Progenitor cell of endocrine pancreas (in vitro differentiated cells): ENCODE results near the gene ITM2C. TPM values are rescaled to one million over a fixed set of nuclear protein-coding genes. Genes with fewer than 3 reads are reported as not detected.

Experiments
- DNase-seq: peaks from one replicate; pipeline ENCODE4 v3.0.0; 2021; ENCODE audit warnings: low spot score; ENCODE audit not compliant: unreplicated experiment
- H3K27ac Mint-ChIP-seq: 2 replicates; pipeline ENCODE4 v1.8.0; 2021; ENCODE audit warnings: mild to moderate bottlenecking, moderate library complexity, mixed read lengths
- H3K27me3 Mint-ChIP-seq: 2 replicates; pipeline ENCODE4 v1.8.0; 2021; ENCODE audit warnings: mixed read lengths
- H3K36me3 Mint-ChIP-seq: 2 replicates; pipeline ENCODE4 v1.8.0; 2022; ENCODE audit warnings: mixed read lengths; ENCODE audit not compliant: insufficient read depth
- H3K4me1 Mint-ChIP-seq: 2 replicates; pipeline ENCODE4 v1.8.0; 2021; ENCODE audit warnings: low read depth, mixed read lengths
- H3K4me3 Mint-ChIP-seq: 2 replicates; pipeline ENCODE4 v1.8.0; 2021; ENCODE audit warnings: low read depth, mild to moderate bottlenecking, moderate library complexity, mixed read lengths
- H3K9me3 Mint-ChIP-seq: 2 replicates; pipeline ENCODE4 v1.8.0; 2021; ENCODE audit warnings: low read depth, mixed read lengths
- total RNA-seq: library from RNA; stranded (reverse); gene quantifications from 2 replicates; pipeline ENCODE4 v1.2.1, GENCODE V29; 2021
- TF ChIP-seq, protein P1 (sequence below): fragments of 200-600 bp; sonication (generic); IDR thresholded peaks from one replicate; pipeline ENCODE4 v1.5.0; 2021; ENCODE audit warnings: antibody characterized with exemption, mild to moderate bottlenecking; ENCODE audit not compliant: unreplicated experiment

Gene ITM2C
- total RNA-seq, 1 donor from 2014 or later: 169 TPM

GRCh38 chr2:230886206-230886605 is 21.5 kb downstream of the ITM2C start:
- H3K36me3 Mint-ChIP-seq: peaks cover 3% of the 10 kb centered on the region
- H3K27me3 Mint-ChIP-seq: no peaks in the 10 kb centered on the region
- H3K4me1 Mint-ChIP-seq: peaks cover 4% of the 10 kb centered on the region
- no peak for DNase-seq
- TF ChIP-seq, protein P1, sequence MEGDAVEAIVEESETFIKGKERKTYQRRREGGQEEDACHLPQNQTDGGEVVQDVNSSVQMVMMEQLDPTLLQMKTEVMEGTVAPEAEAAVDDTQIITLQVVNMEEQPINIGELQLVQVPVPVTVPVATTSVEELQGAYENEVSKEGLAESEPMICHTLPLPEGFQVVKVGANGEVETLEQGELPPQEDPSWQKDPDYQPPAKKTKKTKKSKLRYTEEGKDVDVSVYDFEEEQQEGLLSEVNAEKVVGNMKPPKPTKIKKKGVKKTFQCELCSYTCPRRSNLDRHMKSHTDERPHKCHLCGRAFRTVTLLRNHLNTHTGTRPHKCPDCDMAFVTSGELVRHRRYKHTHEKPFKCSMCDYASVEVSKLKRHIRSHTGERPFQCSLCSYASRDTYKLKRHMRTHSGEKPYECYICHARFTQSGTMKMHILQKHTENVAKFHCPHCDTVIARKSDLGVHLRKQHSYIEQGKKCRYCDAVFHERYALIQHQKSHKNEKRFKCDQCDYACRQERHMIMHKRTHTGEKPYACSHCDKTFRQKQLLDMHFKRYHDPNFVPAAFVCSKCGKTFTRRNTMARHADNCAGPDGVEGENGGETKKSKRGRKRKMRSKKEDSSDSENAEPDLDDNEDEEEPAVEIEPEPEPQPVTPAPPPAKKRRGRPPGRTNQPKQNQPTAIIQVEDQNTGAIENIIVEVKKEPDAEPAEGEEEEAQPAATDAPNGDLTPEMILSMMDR: no peak
- H3K9me3 Mint-ChIP-seq: no peaks in the 10 kb centered on the region
- H3K4me3 Mint-ChIP-seq: no peak overlapping the region
- no peak overlapping the region for H3K27ac Mint-ChIP-seq

GRCh38 chr2:230886671-230887071 is 21.9 kb downstream of the ITM2C start:
- no peak overlapping the region for H3K27ac Mint-ChIP-seq
- TF ChIP-seq, protein P1: no peak

GRCh38 chr2:230887342-230887741 is 22.6 kb downstream of the ITM2C start:
- TF ChIP-seq, protein P1: no peak
- peaks cover 4% of the 10 kb centered on the region for H3K4me1 Mint-ChIP-seq
- no peak for DNase-seq
- no peaks in the 10 kb centered on the region for H3K9me3 Mint-ChIP-seq
- H3K36me3 Mint-ChIP-seq: no peaks in the 10 kb centered on the region
- H3K27ac Mint-ChIP-seq: no peak overlapping the region
- no peak overlapping the region for H3K4me3 Mint-ChIP-seq
- H3K27me3 Mint-ChIP-seq: no peaks in the 10 kb centered on the region

More at GRCh38 chr2:230886671-230887071, 21.9 kb downstream of the ITM2C start:
- Mint-ChIP-seq H3K27me3 (no peaks in the 10 kb centered on the region), H3K4me1 (peaks cover 4% of the 10 kb centered on the region), H3K4me3 (no peak overlapping the region), H3K36me3 (peaks cover 3% of the 10 kb centered on the region), H3K9me3 (no peaks in the 10 kb centered on the region)
- no peak for DNase-seq

DNA sequence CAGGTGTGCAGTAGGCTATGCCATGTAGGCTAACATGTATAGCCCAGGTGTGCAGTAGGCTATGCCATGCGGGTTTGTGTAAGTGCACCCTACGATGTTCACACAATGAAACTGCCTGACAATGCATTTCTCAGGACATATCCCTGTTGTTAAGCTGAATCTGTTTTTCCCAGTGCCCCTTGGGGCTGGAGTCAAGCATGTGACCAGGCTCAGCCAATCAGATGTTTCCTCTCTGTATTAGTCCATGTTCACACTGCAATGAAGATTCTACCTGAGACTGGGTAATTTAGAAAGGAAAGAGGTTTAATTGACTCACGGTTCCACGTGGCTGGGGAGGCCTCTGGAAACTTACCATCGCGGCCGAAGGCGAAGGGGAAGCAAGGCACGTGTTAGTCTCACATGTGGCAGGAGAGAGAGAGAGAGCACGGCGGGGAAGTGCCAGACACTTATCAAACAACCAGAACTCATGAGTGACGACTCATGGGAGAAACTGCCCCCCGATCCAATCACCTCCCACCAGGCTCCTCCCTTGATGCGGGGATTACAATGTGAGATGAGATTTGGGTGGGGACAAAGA is 24.2 kb downstream of the ITM2C start:
- TF ChIP-seq, protein P1: no peak
- no peaks in the 10 kb centered on the region for H3K36me3 Mint-ChIP-seq
- no peaks in the 10 kb centered on the region for H3K9me3 Mint-ChIP-seq
- no peak for DNase-seq
- no peak overlapping the region for H3K27ac Mint-ChIP-seq
- no peak overlapping the region for H3K4me3 Mint-ChIP-seq
- no peaks in the 10 kb centered on the region for H3K27me3 Mint-ChIP-seq
- peaks cover 4% of the 10 kb centered on the region for H3K4me1 Mint-ChIP-seq

- DNase-seq: no peak
- TF ChIP-seq, protein P1: no peak
- no peak overlapping the region for H3K27ac Mint-ChIP-seq
- H3K4me3 Mint-ChIP-seq: no peak overlapping the region
- peaks cover 4% of the 10 kb centered on the region for H3K4me1 Mint-ChIP-seq
- no peaks in the 10 kb centered on the region for H3K9me3 Mint-ChIP-seq
- no peaks in the 10 kb centered on the region for H3K36me3 Mint-ChIP-seq
- no peaks in the 10 kb centered on the region for H3K27me3 Mint-ChIP-seq
Measured at GRCh38 chr2:230889911-230890601, 25.3 kb downstream of the ITM2C start.
